ENCODE results near the gene KIF22. TPM values are rescaled to one million over a fixed set of nuclear protein-coding genes. Genes with fewer than 3 reads are reported as not detected.

KIF22 gene
- total RNA-seq, 1 donor from 2014 or later, result 79.8 TPM

GRCh38 chr16:29809850-29810698 is 19.5 kb downstream of the KIF22 start:
- Mint-ChIP-seq H3K27ac (no peak overlapping the region), H3K27me3 (peaks cover 13% of the 10 kb centered on the region), H3K9me3 (ENCODE audit: low read depth) (no peaks in the 10 kb centered on the region), H3K4me3 (ENCODE audit: low read depth) (no peak overlapping the region), H3K36me3 (ENCODE audit: insufficient read depth) (peaks cover 8% of the 10 kb centered on the region), H3K4me1 (ENCODE audit: low read depth) (peaks cover 25% of the 10 kb centered on the region)
- no peak for DNase-seq (ENCODE audit: low spot score, unreplicated experiment)
- TF ChIP-seq CTCF (IDR thresholded peaks at IDR 0.05; ENCODE audit: unreplicated experiment), result no peak

- H3K36me3 Mint-ChIP-seq (ENCODE audit: insufficient read depth), result peaks cover 8% of the 10 kb centered on the region
- peak overlapping the region; percentile 88 for H3K27ac Mint-ChIP-seq
- peaks cover 14% of the 10 kb centered on the region for H3K27me3 Mint-ChIP-seq
- DNase-seq (ENCODE audit: low spot score, unreplicated experiment), result no peak
- H3K4me3 Mint-ChIP-seq (ENCODE audit: low read depth), result peak overlapping the region; percentile 57
- no peak for TF ChIP-seq CTCF (IDR thresholded peaks at IDR 0.05; ENCODE audit: unreplicated experiment)
- H3K4me1 Mint-ChIP-seq (ENCODE audit: low read depth), result peaks cover 27% of the 10 kb centered on the region
- no peaks in the 10 kb centered on the region for H3K9me3 Mint-ChIP-seq (ENCODE audit: low read depth)
These were observed 20.2 kb downstream of the KIF22 start for GRCh38 chr16:29810699-29811169.

- Mint-ChIP-seq H3K27me3 (peaks cover 14% of the 10 kb centered on the region), H3K9me3 (ENCODE audit: low read depth) (no peaks in the 10 kb centered on the region), H3K27ac (peak overlapping the region; percentile 88), H3K4me1 (ENCODE audit: low read depth) (peaks cover 28% of the 10 kb centered on the region), H3K4me3 (ENCODE audit: low read depth) (peak overlapping the region; percentile 57), H3K36me3 (ENCODE audit: insufficient read depth) (peaks cover 8% of the 10 kb centered on the region)
- no peak for TF ChIP-seq CTCF (IDR thresholded peaks at IDR 0.05; ENCODE audit: unreplicated experiment)
- DNase-seq (ENCODE audit: low spot score, unreplicated experiment), result peak; percentile 75
These were observed 20.8 kb downstream of the KIF22 start for GRCh38 chr16:29811170-29811895.

- no peaks in the 10 kb centered on the region for H3K9me3 Mint-ChIP-seq (ENCODE audit: low read depth)
- H3K27ac Mint-ChIP-seq, result peak within 1 kb of the TSS; percentile 88
- H3K36me3 Mint-ChIP-seq (ENCODE audit: insufficient read depth), result peaks cover 9% of the 10 kb centered on the region
- no peak for TF ChIP-seq CTCF (IDR thresholded peaks at IDR 0.05; ENCODE audit: unreplicated experiment)
- peak within 1 kb of the TSS; percentile 59 for H3K4me3 Mint-ChIP-seq (ENCODE audit: low read depth)
- DNase-seq (ENCODE audit: low spot score, unreplicated experiment), result no peak
- peaks cover 32% of the 10 kb centered on the region for H3K4me1 Mint-ChIP-seq (ENCODE audit: low read depth)
- peaks cover 14% of the 10 kb centered on the region for H3K27me3 Mint-ChIP-seq
These were observed 21.5 kb downstream of the KIF22 start, which contains the start of gene PRRT2 for GRCh38 chr16:29811896-29812665. PRRT2 (plus strand) TSS chr16:29812193; CDS start chr16:29813055, 862 bp downstream.
